IMR-90 (cell line): ENCODE results near the gene GALC. TPM values are rescaled to one million over a fixed set of nuclear protein-coding genes. Genes with fewer than 3 reads are reported as not detected.

Experiments used
- ATAC-seq: fragments of 200-7000 bp; cut with Tn5 transposase; 2 replicates; pipeline ENCODE4 v1.9.1; 2020; ENCODE audit warnings: low read depth, mild to moderate bottlenecking, moderate library complexity
- BruUV-seq: library from RNA; stranded (reverse); fragments of 400-500 nt; replicated peaks from 2 replicates; lab custom pipeline; 2021; lab: Mats Ljungman, UMichigan
- CTCF ChIA-PET: fragments of 300-600 bp; formaldehyde crosslinking; extraction: SDS; loops from one replicate; lab custom pipeline; 2021; ENCODE audit warnings: antibody characterized with exemption; lab: Yijun Ruan, JAX
- POLR2A ChIA-PET: fragments of 300-600 bp; sonication (Branson Sonifier 250); formaldehyde crosslinking; loops from one replicate; lab custom pipeline; 2022; ENCODE audit warnings: antibody characterized with exemption; ENCODE audit not compliant: unreplicated experiment; lab: Charles Lee
- DNase-seq: peaks from one replicate; pipeline ENCODE4 v3.0.0; 2013
- H2AFZ ChIP-seq: replicated peaks from 2 replicates; pipeline ENCODE3; 2013; ENCODE audit warnings: low read length, mild to moderate bottlenecking; ENCODE audit not compliant: poor library complexity
- H2AK5ac ChIP-seq: 2 replicates; pipeline ENCODE4 v1.6.1; 2013; ENCODE audit warnings: low read depth, low read length, inconsistent platforms
- H2AK9ac ChIP-seq: replicated peaks from 2 replicates; pipeline ENCODE3; 2013; ENCODE audit warnings: mild to moderate bottlenecking, low read depth, low read length, moderate library complexity; ENCODE audit not compliant: poor library complexity
- H2BK120ac ChIP-seq: 2 replicates; pipeline ENCODE4 v1.6.1; 2013; ENCODE audit warnings: low read depth, low read length, inconsistent platforms
- H2BK15ac ChIP-seq: 3 replicates; pipeline ENCODE4 v1.6.1; 2013; ENCODE audit warnings: low read depth, low read length, inconsistent platforms
- H2BK20ac ChIP-seq: 2 replicates; pipeline ENCODE4 v1.6.1; 2013; ENCODE audit warnings: low read depth, mild to moderate bottlenecking, inconsistent platforms, low read length, moderate library complexity
- H2BK5ac ChIP-seq: 2 replicates; pipeline ENCODE4 v1.6.1; 2013; ENCODE audit warnings: mild to moderate bottlenecking, low read depth, low read length, inconsistent platforms; ENCODE audit not compliant: poor library complexity, severe bottlenecking
- H3K14ac ChIP-seq: replicated peaks from 2 replicates; pipeline ENCODE4 v1.6.1; 2013; ENCODE audit warnings: low read depth, low read length, inconsistent platforms
- H3K18ac ChIP-seq: 2 replicates; pipeline ENCODE4 v1.6.1; 2013; ENCODE audit warnings: low read depth, low read length, control low read depth
- H3K23ac ChIP-seq: 2 replicates; pipeline ENCODE4 v1.6.1; 2013; ENCODE audit warnings: low read depth, low read length, inconsistent platforms
- H3K27ac ChIP-seq: 2 replicates; pipeline ENCODE4 v1.5.1; 2013; ENCODE audit warnings: mild to moderate bottlenecking, control low read depth, low read length; ENCODE audit not compliant: insufficient read depth
- H3K27me3 ChIP-seq: 2 replicates; pipeline ENCODE4 v1.6.1; 2013; ENCODE audit warnings: low read length; ENCODE audit not compliant: control insufficient read depth, insufficient read depth
- H3K36me3 ChIP-seq: 2 replicates; pipeline ENCODE4 v1.6.1; 2013; ENCODE audit warnings: low read length, mixed read lengths; ENCODE audit not compliant: control insufficient read depth, insufficient read depth
- H3K4ac ChIP-seq: 2 replicates; pipeline ENCODE4 v1.6.1; 2013; ENCODE audit warnings: low read depth, low read length, inconsistent platforms
- H3K4me1 ChIP-seq: 2 replicates; pipeline ENCODE4 v1.6.1; 2013; ENCODE audit warnings: low read length, mixed read lengths; ENCODE audit not compliant: control insufficient read depth, insufficient read depth
- H3K4me2 ChIP-seq: 2 replicates; pipeline ENCODE4 v1.6.1; 2013; ENCODE audit warnings: low read depth, mild to moderate bottlenecking, control low read depth, low read length, moderate library complexity
- H3K4me3 ChIP-seq: 2 replicates; pipeline ENCODE4 v1.5.1; 2013; ENCODE audit warnings: low read depth, mild to moderate bottlenecking, control low read depth, low read length, moderate library complexity; ENCODE audit not compliant: insufficient read depth
- H3K56ac ChIP-seq: 2 replicates; pipeline ENCODE4 v1.6.1; 2013; ENCODE audit warnings: low read length, inconsistent platforms; ENCODE audit not compliant: insufficient read depth; ENCODE audit errors: extremely low read depth
- H3K79me1 ChIP-seq, 2 experiments: 2 replicates each; pipeline ENCODE4 v1.6.1; 2013; ENCODE audit warnings: low read length in 2 of 2, inconsistent platforms in 1 of 2, low read depth in 1 of 2
- H3K9ac ChIP-seq: 2 replicates; pipeline ENCODE4 v1.6.1; 2013; ENCODE audit warnings: low read depth, low read length, control low read depth
- H3K9me1 ChIP-seq: 2 replicates; pipeline ENCODE4 v1.6.1; 2013; ENCODE audit warnings: low read length, inconsistent platforms; ENCODE audit not compliant: insufficient read depth
- H3K9me3 ChIP-seq: 2 replicates; pipeline ENCODE4 v1.6.1; 2013; ENCODE audit warnings: low read length; ENCODE audit not compliant: control insufficient read depth, insufficient read depth
- H4K20me1 ChIP-seq: 2 replicates; pipeline ENCODE4 v1.6.1; 2013; ENCODE audit warnings: low read length, inconsistent platforms; ENCODE audit not compliant: insufficient read depth
- H4K5ac ChIP-seq: 2 replicates; pipeline ENCODE4 v1.6.1; 2013; ENCODE audit warnings: mild to moderate bottlenecking, low read depth, low read length, control low read depth
- H4K8ac ChIP-seq, 2 experiments: 2 replicates each; pipeline ENCODE4 v1.6.1; 2013; ENCODE audit warnings: low read depth in 2 of 2, low read length in 2 of 2, control low read depth in 1 of 2, inconsistent platforms in 1 of 2
- H4K91ac ChIP-seq: 2 replicates; pipeline ENCODE4 v1.6.1; 2013; ENCODE audit warnings: low read depth, low read length, inconsistent platforms; ENCODE audit not compliant: insufficient read depth
- BHLHE40 ChIP-seq: fragments of 150-350 bp; IDR thresholded peaks from 2 replicates; pipeline ENCODE4 v1.6.1; 2016; ENCODE audit warnings: mild to moderate bottlenecking, low read depth, low read length
- CHD1 ChIP-seq: IDR thresholded peaks from 2 replicates; pipeline ENCODE4 v1.6.1; 2012; ENCODE audit warnings: low read depth, low read length, improper control_type of control experiment
- FOS ChIP-seq: fragments of 150-350 bp; IDR thresholded peaks from 2 replicates; pipeline ENCODE4 v1.6.1; 2016; ENCODE audit warnings: low read depth, low read length
- MAFK ChIP-seq: IDR thresholded peaks from 2 replicates; pipeline ENCODE4 v1.6.1; 2012; ENCODE audit warnings: low read depth, low read length, improper control_type of control experiment
- MAZ ChIP-seq: IDR thresholded peaks from 2 replicates; pipeline ENCODE4 v1.6.1; 2012; ENCODE audit warnings: low read depth, mild to moderate bottlenecking, low read length, improper control_type of control experiment, moderate library complexity, borderline replicate concordance
- MXI1 ChIP-seq: IDR thresholded peaks from 2 replicates; pipeline ENCODE4 v1.6.1; 2012; ENCODE audit warnings: low read depth, mild to moderate bottlenecking, low read length, moderate library complexity, borderline replicate concordance
- NFE2L2 ChIP-seq: fragments of 150-350 bp; IDR thresholded peaks from 2 replicates; pipeline ENCODE4 v1.6.1; 2016; ENCODE audit warnings: low read depth, mild to moderate bottlenecking, low read length
- RAD21 ChIP-seq: IDR thresholded peaks from 2 replicates; pipeline ENCODE4 v1.6.1; 2012; ENCODE audit warnings: low read length, improper control_type of control experiment
- RFX5 ChIP-seq: IDR thresholded peaks from 2 replicates; pipeline ENCODE4 v1.8.0; 2012; ENCODE audit warnings: low read depth, mild to moderate bottlenecking, low read length, moderate library complexity
- SMC3 ChIP-seq: fragments of 150-350 bp; IDR thresholded peaks from 2 replicates; pipeline ENCODE4 v1.6.1; 2016; ENCODE audit warnings: low read depth, mild to moderate bottlenecking, antibody characterized with exemption, low read length, moderate library complexity
- USF2 ChIP-seq: fragments of 150-350 bp; IDR thresholded peaks from 2 replicates; pipeline ENCODE4 v1.6.1; 2017; ENCODE audit warnings: mild to moderate bottlenecking, antibody characterized with exemption, low read length, low read depth
- WGBS, 2 experiments: methylation state at CpG; one replicate each; pipeline versions ENCODE4 v1.1.5 to v1.1.7; 2013; ENCODE audit warnings: missing lambda C conversion rate in 2 of 2; ENCODE audit not compliant: insufficient read length in 1 of 2; ENCODE audit errors: extremely low coverage in 2 of 2; 5-methylcytosine and 5-hydroxymethylcytosine counted together
- dilution Hi-C: fragments of 300-500 bp; cut with HindIII; formaldehyde crosslinking; loops from one replicate; pipeline ENCODE4 v1.14.3; 2018; ENCODE audit warnings: low sequenced_read_pairs; ENCODE audit not compliant: unreplicated experiment
- in situ Hi-C: fragments of 300-500 bp; cut with MboI; formaldehyde crosslinking; loops from 3 replicates; pipeline ENCODE4 v1.14.3; 2019; ENCODE audit warnings: low sequenced_read_pairs, inconsistent platforms, mixed read lengths
- intact Hi-C: fragments of 100-400 bp; cut with micrococcal nuclease; formaldehyde crosslinking; loops from 2 replicates; pipeline ENCODE4 v1.10.0; 2022
- polyA plus RNA-seq, 3 experiments: library from polyadenylated mRNA; depleted of rRNA; stranded (reverse); fragments of >200 nt; gene quantifications; 2 replicates each; pipeline ENCODE4 v1.2.3, GENCODE V29; 2012; ENCODE audit warnings: low replicate concordance in 1 of 3
- total RNA-seq: library from RNA; depleted of rRNA; stranded (reverse); fragments of >200 nt; gene quantifications from 2 replicates; pipeline ENCODE4 v1.2.3, GENCODE V29; 2012

Gene GALC
- total and polyA plus RNA-seq, 2 of the 4 experiments (the other 2 are of a cell fraction) = 6.3 to 7.9 TPM

GRCh38 chr14:88012495-88012894, 19.5 kb upstream of the GALC start:
- DNase-seq = no peak
- Histone ChIP-seq H2BK5ac (no peak overlapping the region), H2BK120ac (no peak overlapping the region), H4K5ac (no peak overlapping the region), H3K9me3 (no peaks in the 10 kb centered on the region), H3K4ac (no peak overlapping the region), H3K18ac (no peak overlapping the region), H3K14ac (no peak overlapping the region), H3K4me3 (no peak overlapping the region), H2BK20ac (no peak overlapping the region), H3K27me3 (no peaks in the 10 kb centered on the region; the same call in 1 of the 2 replicates), H2AK5ac (no peak overlapping the region), H3K36me3 (no peaks in the 10 kb centered on the region), H4K20me1 (no peaks in the 10 kb centered on the region), H3K56ac (no peak overlapping the region), H3K9ac (no peak overlapping the region), H4K8ac (no peak overlapping the region), H3K9me1 (no peaks in the 10 kb centered on the region), H3K4me2 (no peak overlapping the region), H3K23ac (no peak overlapping the region), H4K91ac (no peak overlapping the region), H3K4me1 (no peaks in the 10 kb centered on the region; the same call in 1 of the 2 replicates), H2AK9ac (no peak overlapping the region), H3K27ac (no peak overlapping the region), H2AFZ (no peak overlapping the region), H3K79me1 (no peaks in the 10 kb centered on the region), H2BK15ac (no peak overlapping the region)
- no CpG with 5 or more reads among the region's 5 CpGs for WGBS, 2 experiments
- BruUV-seq = no TSS peak
- POLR2A ChIA-PET = no interaction called here
- dilution Hi-C loops (no loop called here), intact Hi-C loops (loop anchor here (2.0 to 5.0 kb wide), 3 partner anchors 65 to 375 kb away; partner anchors contain the start of gene SPATA7), in situ Hi-C loops (no loop called here)
- TF ChIP-seq BHLHE40 (no peak), MAFK (no peak), USF2 (no peak), RAD21 (no peak), SMC3 (no peak), FOS (no peak), MAZ (no peak), MXI1 (no peak), NFE2L2 (no peak), CHD1 (no peak), RFX5 (no peak)
- ATAC-seq = no peak
- CTCF ChIA-PET = interaction anchor here (0.6 kb wide), 1 partner anchor 117 kb away, joined by 6 read pairs; no protein-coding TSS in a partner anchor
